GM20431 (cell line): ENCODE measurements around the gene PGM5.

Experiments
- in situ Hi-C: fragments of 300-500 bp; cut with MseI, MboI; formaldehyde crosslinking; loops from one replicate; pipeline ENCODE4 v1.15.0; 2020; ENCODE audit warnings: low sequenced_read_pairs; ENCODE audit not compliant: unreplicated experiment

Gene PGM5

GRCh38 chr9:68523367-68523936 is 167.0 kb downstream of the PGM5 start:
- in situ Hi-C loops, result no loop called here

DNA sequence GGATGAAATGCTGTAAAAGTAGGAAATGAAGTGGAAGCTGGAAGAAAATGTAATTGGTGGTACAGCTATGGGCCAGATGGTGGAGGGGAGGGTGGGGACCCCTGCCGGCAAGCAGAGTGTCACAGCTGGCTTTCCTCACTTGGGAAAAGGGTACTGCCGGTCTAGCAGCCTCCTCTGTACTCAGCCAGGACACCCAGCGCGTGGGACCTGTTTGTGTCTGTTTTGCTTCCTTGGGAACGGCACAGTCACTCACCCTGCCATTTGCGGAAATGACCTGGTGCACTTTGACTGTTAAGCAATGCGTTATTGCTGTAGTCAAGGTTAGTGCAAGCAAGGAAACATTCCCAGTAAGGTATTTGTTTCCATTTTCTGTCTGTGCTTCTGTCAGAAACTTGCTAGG is 174.2 kb downstream of the PGM5 start:
- in situ Hi-C loops, result no loop called here

GRCh38 chr9:68532131-68532530 is 175.7 kb downstream of the PGM5 start:
- in situ Hi-C loops, result no loop called here

DNA sequence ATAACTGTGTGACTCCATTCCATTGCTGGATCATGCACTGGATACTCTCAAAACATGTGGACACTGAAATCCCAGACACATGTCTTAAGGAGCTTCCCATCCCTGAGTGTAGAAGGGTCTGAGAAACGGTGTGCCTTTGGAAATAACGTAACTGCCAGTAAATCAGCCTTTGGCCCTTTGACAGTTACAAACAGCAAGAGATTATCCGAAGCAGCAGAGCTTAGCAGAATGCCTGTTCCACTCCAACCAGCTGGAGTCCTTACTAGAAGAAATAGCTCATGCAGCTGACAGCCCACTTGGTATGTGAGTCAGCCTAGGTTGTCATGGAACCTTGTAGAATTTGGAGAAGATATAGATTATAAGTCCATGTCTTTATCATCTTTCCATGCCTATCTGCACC is 177.3 kb downstream of the PGM5 start:
- in situ Hi-C loops, result no loop called here

DNA sequence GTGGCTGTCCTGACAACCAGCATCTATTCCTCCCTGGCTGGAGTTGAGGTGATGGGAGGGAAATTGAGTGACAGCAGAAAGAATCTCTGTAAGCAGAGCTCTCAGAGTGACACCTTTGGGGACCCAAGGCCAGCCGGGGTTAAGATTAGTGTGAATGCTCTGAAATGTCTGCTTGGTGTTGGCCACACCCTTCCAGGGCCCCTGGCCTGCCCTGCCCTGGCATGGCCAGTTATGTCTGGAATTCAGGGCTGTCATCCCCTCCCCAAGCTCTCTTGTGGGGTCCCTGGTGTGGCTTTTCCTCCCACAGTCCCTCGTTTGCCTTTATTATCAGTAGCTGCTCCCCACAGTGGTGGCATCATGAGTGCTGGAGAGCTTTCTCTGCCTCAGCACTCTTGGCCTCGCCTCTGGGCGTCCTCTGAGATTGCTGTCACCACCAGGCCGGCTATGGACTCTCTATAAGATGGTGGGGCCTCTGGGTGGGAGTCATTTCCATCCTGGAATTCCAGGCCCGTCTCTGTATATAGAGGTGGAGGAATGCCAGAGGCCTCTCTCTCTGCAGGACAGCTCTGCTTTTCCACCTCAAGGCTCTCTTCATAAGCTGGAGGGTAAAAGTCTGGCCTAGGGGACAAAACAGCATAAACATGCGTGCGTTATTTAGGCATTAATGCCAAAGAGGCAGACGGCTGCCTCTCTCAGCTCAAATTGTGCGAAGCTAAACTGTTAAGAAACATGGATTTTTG is 180.6 kb downstream of the PGM5 start:
- in situ Hi-C loops, result no loop called here

DNA sequence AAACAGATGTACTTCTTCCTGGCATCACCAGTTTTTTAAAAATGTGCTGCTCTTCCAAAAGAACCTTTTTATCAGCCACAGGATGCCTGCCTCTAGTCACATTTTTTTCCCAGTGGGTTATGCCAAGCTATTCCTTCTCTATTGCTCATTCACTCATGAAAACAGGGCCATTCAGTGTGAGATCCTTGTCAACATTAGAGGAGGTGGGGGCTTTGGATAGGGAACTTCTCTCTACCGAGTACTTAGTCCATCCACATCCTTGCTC is 181.1 kb downstream of the PGM5 start:
- in situ Hi-C loops, result no loop called here

DNA sequence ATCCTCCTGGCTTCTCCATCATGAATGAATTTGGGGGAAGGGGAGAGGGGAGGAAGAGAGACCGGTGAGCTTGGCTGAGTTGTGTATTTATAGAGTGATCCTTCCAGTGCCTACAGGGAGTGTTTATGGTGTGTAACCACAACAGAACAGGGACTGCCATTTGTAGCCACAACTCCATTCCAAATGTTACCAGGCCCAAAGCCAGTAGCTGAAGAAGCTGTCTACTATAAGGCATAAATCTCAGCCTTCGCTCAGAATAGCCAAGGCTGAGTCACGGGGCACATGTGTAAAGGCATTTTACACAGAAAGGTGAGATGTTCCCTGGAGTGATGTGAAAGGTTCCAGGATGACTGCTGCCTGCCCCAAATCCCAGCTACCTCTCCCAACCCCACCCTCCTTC is 181.8 kb downstream of the PGM5 start:
- in situ Hi-C loops, result no loop called here

- in situ Hi-C loops, result no loop called here
Measured at GRCh38 chr9:68540712-68541535, 184.5 kb downstream of the PGM5 start, which contains the start of gene TMEM252. TMEM252 (minus strand) TSS chr9:68540883; CDS start chr9:68540814, 69 bp downstream.

DNA sequence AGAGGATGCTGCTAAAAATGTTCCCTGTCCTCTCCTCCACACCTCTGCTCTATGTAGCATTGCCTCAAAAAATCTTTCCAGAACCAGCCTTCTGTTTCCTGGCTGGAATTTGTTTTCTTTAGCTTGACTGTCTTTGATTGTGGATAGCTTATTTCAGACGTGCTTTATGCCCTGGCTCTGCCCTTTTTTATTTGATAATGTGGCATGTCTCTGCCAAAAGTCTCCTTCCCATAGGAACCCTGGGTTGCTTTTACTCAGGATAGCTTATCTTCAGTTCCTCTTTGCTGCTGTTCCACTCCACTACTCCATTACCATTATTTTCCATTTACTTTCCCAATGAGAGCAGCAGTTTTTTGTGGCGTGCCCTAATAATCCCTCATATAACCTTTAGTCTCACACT is 185.2 kb downstream of the PGM5 start:
- in situ Hi-C loops, result no loop called here

DNA sequence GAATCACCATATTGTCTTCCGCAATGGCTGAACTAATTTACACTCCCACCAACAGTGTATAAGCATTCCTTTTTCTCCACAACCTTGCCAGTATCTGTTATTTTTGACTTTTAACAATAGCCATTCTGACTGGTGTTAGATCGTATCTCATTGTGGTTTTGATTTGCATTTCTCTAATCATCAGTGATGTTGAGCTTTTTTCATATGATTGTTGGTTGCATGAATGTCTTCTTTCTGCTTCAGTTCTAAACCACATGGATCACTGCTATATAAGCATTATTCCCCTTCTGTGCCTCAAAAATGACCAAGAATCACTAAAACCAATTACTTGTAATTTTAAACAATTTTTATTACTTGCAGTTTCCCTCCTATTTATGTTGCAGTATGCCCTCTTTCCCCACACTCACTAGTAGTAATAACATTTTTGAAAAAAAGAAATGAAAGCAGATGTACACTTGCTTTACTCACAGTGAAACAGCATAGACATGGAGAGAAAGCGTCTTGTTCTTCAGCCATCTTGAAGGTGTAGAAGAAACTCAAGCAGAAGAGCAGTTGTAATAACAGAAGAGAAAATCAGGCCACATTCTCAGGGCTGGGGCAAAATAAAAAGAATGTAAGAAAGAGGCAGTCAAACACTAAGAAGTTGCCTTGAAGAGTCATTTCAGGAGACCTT is 188.8 kb downstream of the PGM5 start:
- in situ Hi-C loops, result no loop called here

DNA sequence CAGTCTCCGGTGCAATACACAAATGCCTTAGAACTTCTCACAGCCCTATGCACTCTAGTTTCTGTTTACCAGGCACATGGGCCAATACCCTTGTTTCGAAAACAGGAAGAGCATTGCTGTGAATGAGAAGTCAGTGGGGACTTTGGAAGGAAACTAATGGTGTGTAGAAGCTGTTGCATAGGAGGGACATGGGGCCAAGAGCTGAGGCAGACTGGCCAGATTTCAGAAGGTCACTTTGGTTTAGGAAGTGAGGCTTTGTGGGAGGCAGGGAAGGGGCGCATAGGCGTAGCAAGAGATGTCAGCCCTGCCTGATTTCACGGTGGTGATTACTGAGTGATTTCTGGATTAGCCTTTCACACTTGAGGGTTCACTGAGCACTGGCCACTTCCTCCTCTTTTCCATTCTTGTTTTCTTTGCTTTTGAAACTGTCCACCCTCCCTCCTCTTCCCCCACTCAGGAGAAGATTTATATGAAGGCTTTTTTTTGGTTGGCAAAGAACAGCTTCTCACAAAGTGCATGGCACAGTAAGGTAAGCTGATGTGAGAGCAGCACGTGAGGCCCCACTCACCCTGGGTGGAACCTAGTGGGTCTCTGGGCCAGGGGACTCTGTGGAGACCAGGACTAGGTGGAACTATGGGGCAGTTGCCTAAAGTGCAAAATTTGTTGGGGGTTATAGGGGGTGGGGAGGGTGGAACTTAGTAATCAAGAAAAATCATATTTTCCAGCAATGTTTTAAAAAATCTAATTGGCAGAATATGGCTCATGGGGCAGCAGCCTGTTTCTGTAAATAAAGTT is 190.4 kb downstream of the PGM5 start:
- in situ Hi-C loops, result no loop called here

DNA sequence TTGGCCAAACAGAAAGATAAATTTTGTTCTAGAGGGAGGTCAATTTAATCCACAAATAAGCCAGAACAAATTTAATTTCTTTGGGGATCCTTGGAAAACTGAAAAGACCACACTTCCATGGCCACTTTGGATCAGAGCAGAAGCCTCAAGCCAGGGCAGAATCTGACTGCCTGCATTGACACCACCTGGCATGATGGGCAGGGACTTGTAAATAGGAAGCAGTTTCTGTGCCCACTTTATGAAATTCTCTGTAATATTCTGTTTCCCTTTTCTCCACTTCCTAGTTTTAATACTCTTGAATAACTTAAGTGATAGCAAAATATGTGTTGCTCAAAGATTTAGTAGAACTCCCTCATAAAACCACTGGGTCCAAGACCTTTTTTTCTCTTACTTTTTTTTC is 191.0 kb downstream of the PGM5 start:
- in situ Hi-C loops, result no loop called here

- in situ Hi-C loops, result no loop called here
Measured at GRCh38 chr9:68548241-68548640, 191.8 kb downstream of the PGM5 start.

DNA sequence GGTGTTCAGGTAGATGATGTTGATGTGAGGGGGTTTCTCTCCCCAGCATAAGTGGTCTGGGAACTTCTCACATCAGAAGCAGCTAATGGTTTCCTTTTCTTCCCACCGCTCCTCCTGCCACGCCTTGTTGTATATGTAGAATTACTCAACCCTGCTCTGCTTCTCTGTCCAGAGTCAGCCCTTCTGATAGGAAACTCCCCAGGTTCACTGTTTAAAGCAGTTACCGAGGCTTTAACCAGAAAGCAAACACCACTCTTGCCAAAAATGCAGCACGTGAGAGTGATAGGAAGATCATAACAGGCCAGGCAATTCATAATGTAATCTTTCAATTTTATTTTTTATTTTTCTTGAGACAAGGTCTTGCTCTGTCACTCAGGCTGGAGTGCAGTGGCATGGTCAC is 194.8 kb downstream of the PGM5 start:
- in situ Hi-C loops, result no loop called here

- in situ Hi-C loops, result no loop called here
Measured at GRCh38 chr9:68552700-68553476, 196.5 kb downstream of the PGM5 start.

DNA sequence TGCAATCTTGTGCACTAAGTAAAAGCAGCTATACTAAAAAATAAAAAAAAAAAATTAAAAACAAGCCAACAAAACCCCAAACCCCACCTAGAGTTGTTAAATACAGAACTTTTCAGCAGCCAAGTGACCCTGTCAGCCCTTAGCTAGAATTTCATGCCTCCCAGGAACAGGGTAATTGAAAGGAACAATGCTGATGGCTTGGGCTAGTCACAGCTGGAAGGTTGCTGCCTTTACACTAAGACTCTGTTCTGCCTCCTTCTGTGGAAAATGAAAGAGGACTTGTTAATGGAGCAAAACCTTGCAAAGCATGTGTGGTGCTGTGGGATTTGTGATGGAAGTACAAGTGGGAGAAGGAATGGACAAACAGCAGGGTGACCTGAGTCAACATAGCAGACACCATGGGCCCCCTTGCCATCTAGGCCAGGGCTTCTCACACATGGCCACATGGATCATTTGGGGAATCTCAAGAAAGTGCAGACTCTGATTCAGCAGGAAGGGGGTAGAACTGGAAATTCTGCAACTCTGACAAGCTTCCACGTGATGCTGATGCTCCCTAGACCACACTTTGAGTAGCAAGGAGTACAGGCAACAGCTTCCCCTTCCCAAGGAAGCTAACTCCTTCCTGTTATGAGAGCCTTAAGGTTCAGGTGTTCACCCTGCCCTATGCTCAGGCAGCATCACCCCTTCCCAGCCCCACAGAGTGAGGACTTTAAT is 199.2 kb downstream of the PGM5 start:
- in situ Hi-C loops, result no loop called here

- in situ Hi-C loops, result no loop called here
Measured at GRCh38 chr9:68558545-68558944, 202.1 kb downstream of the PGM5 start.

GRCh38 chr9:68560071-68560844 is 203.8 kb downstream of the PGM5 start:
- in situ Hi-C loops, result no loop called here
